Spinal cord (tissue), 10 donors: ENCODE data around the gene TM9SF4. TPM values are rescaled to one million over a fixed set of nuclear protein-coding genes. Genes with fewer than 3 reads are reported as not detected.
A peak's percentile ranks its signal among the peaks of the same experiment; 100 is the strongest.
"Not testable (repeated sequence)": the region's sequence is repeated elsewhere in the genome, so short reads cannot be mapped to it uniquely, and the experiment has no call there.

ENCODE experiments used
- DNase-seq, 6 donors: peaks; one replicate each; pipeline versions ENCODE4 v3.0.0 to v3.0.0-alpha.2; 2013 to 2015; ENCODE audit warnings: low spot score in 6 of 6, low read depth in 4 of 6
- H3K27ac ChIP-seq: one replicate; pipeline ENCODE4 v1.5.1; 2013; ENCODE audit warnings: low read depth, low read length, control low read depth
- H3K27me3 ChIP-seq: one replicate; pipeline ENCODE4 v1.6.1; 2013; ENCODE audit warnings: low read length; ENCODE audit not compliant: control insufficient read depth, insufficient read depth
- H3K36me3 ChIP-seq: one replicate; pipeline ENCODE4 v1.6.1; 2013; ENCODE audit warnings: low read length; ENCODE audit not compliant: control insufficient read depth, insufficient read depth
- H3K4me1 ChIP-seq: one replicate; pipeline ENCODE4 v1.6.1; 2013; ENCODE audit warnings: low read length; ENCODE audit not compliant: control insufficient read depth, insufficient read depth
- H3K4me3 ChIP-seq: one replicate; pipeline ENCODE4 v1.5.1; 2013; ENCODE audit warnings: low read depth, low read length, control low read depth
- H3K9me3 ChIP-seq: one replicate; pipeline ENCODE4 v1.6.1; 2013; ENCODE audit warnings: low read length; ENCODE audit not compliant: control insufficient read depth, insufficient read depth
- WGBS: methylation state at CpG from one replicate; pipeline ENCODE4 v1.1.5; 2013; ENCODE audit warnings: missing lambda C conversion rate; ENCODE audit not compliant: insufficient coverage; 5-methylcytosine and 5-hydroxymethylcytosine counted together
- polyA plus RNA-seq, 2 donors: library from polyadenylated mRNA; unstranded; fragments of 120-200 nt; gene quantifications; one replicate each; pipeline ENCODE4 v1.2.1, GENCODE V29; 2013; ENCODE audit not compliant: insufficient read length in 2 of 2
- total RNA-seq, 2 donors: library from RNA; depleted of rRNA in 1 of 2; stranded (reverse); fragments of 120-200 nt in 1 of 2; fragments of >200 nt in 1 of 2; gene quantifications; one replicate each; pipeline versions ENCODE4 v1.2.3 to v1.2.4, GENCODE V29; 2013 to 2014
- donor health status: healthy.

TM9SF4 gene
- total and polyA plus RNA-seq, 4 donors: 33.2 to 65.9 (median 49.1) TPM

DNA sequence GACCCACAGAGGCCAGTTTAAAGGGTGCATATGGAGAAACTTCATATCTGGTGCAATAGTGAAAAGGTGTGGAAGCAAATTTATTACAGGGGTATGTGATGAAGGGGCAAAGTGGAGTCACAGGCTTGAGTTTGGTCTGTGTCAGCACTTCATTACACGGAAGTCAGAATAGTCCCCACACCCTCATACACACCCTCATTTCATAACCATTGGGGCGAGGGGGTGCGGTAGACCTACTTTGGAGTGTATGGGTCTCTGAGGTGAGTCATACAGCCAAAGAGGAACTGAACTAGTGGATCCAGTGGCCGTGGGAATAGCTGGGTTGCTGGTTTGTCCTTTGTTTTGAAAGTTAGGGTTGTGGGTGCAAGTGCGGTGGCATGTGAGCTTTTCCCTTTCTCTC is 3.3 kb downstream of the TM9SF4 start:
- no peak overlapping the region for H3K27ac ChIP-seq
- H3K4me1 ChIP-seq: peaks cover 16% of the 10 kb centered on the region
- H3K27me3 ChIP-seq: no peaks in the 10 kb centered on the region
- H3K9me3 ChIP-seq: no peaks in the 10 kb centered on the region
- H3K36me3 ChIP-seq: peaks cover 3% of the 10 kb centered on the region
- DNase-seq: no peak
- H3K4me3 ChIP-seq: no peak overlapping the region
- WGBS: 57% methylated on average over 1 of the region's 5 CpGs

DNA sequence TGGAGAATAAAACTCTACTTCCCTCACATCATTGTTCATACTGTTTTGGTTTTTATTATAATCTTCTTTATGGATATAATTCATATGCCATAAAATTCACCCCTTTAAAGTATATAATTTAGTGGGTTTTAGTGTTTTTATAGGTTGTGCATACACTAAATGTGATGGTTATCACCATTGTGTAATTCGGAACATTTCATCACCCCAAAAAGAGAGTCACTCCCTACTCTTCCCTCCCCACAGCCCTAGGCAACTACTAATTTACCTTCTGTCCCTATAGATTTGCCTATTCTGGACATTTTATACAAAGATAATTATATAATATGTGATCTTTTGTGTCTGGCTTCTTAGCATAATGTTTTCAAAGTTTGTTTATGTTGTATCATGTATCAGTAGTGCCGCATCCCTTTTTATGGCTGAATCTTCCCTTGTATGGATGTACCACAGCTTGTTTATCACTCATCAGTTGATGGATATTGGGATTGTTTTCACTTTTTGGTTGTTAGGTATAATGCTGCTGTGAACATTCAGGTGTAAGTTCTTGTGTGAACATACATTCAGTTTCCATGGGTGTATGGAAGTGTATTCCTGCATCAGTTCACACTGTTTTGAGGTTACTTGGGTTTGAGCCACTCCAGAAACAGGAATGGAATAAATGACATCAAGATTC is 4.2 kb downstream of the TM9SF4 start:
- Histone ChIP-seq H3K4me1 (peaks cover 16% of the 10 kb centered on the region), H3K4me3 (no peak overlapping the region), H3K36me3 (peaks cover 3% of the 10 kb centered on the region), H3K27ac (no peak overlapping the region), H3K27me3 (no peaks in the 10 kb centered on the region), H3K9me3 (no peaks in the 10 kb centered on the region)
- no CpG with 5 or more reads among the region's 2 CpGs for WGBS
- DNase-seq: no peak

DNA sequence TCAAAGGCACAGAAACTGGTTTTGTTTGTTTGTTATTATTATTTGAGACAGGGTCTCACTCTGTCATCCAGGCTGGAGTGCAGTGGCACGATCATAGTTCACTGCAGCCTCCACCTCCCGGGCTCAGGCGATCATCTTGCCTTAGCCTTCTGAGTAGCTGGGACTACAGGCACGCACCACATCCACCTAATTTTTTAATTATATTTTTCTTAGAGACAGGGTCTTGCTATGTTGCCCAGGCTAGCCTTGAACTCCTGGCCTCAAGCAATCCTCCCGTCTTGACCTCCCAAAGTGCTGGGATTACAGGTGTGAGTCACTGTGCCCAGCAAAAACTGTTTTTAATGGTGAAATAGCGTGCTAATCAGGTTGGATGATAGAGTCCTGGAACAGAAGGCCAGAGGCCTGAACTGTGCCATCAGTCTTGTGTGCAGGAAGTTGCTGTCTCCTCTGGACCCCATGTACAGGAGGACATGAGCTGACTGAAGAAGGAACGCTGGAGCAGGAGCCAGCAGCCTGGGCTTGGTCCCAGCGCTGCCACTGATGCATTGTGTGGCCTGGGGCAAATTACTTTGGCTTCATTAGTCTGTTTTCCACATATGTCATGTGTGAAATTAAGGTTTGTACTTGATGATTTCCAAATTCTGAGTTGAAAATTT is 4.9 kb downstream of the TM9SF4 start:
- Histone ChIP-seq H3K36me3 (peaks cover 3% of the 10 kb centered on the region), H3K4me3 (no peak overlapping the region), H3K4me1 (peaks cover 16% of the 10 kb centered on the region), H3K27me3 (no peaks in the 10 kb centered on the region), H3K9me3 (no peaks in the 10 kb centered on the region), H3K27ac (no peak overlapping the region)
- peak in 2 of 6 donors; percentile 11 to 49 for DNase-seq
- 69% methylated on average over 4 of the region's 8 CpGs for WGBS

DNA sequence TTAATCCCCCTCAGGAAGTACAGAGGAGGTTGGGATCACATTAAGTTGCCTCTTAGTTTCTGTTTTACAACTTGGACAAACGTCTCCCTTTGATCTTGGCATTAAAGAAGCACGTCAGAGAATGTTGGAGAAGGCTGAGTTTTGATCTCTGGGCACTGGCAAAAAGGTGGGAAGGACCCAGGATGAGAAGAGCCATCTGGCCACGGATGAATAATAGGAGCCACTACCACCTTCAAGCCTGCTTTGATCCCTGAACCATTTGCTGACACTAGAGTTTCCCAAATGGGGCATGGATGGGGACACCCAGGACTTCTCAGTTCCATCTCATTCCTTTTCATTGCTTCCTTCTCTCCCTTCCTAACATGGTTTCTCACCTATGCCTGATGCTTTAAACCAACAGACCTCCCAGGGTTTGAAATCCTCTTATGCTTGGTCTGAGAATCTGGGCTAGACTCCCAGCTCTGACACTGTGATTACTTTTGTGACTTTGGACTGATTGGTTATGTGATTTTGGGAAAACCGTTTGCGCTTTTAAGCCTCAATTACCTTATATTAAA is 5.8 kb downstream of the TM9SF4 start:
- Histone ChIP-seq H3K27ac (no peak overlapping the region), H3K36me3 (peaks cover 3% of the 10 kb centered on the region)

DNA sequence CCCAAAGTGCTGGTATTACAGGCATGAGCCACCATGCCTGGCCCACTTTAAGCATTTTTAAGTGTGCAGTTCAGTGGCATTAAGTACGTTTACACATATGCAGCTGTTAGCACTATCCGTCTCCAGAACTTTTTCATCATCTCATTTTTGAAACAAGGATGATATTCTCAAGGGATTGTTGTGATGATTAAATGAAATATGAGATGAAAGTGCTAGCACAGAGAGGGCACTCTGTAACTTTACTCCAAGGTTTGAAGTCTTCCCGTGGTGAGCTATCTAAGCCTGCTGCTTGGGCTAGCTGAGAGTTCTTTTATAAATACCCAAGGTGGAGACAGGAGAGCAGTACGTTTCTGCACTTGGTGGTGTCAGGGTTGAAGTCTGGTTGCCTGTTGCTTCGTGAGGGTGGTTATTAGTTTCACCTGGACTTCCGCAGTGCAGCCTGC is 6.6 kb downstream of the TM9SF4 start:
- Histone ChIP-seq H3K4me1 (peaks cover 6% of the 10 kb centered on the region), H3K9me3 (peaks cover 2% of the 10 kb centered on the region), H3K27me3 (no peaks in the 10 kb centered on the region), H3K36me3 (peaks cover 3% of the 10 kb centered on the region), H3K27ac (no peak overlapping the region), H3K4me3 (no peak overlapping the region)
- DNase-seq: no peak
- WGBS: 33% methylated on average over 2 of the region's 6 CpGs

More for the DNA sequence above, 5.8 kb downstream of the TM9SF4 start:
- Histone ChIP-seq H3K27me3 (no peaks in the 10 kb centered on the region), H3K9me3 (peaks cover under 1% of the 10 kb centered on the region), H3K4me1 (peaks cover 11% of the 10 kb centered on the region), H3K4me3 (no peak overlapping the region)
- DNase-seq: no peak
- 51% methylated on average over 3 of the region's 5 CpGs for WGBS

DNA sequence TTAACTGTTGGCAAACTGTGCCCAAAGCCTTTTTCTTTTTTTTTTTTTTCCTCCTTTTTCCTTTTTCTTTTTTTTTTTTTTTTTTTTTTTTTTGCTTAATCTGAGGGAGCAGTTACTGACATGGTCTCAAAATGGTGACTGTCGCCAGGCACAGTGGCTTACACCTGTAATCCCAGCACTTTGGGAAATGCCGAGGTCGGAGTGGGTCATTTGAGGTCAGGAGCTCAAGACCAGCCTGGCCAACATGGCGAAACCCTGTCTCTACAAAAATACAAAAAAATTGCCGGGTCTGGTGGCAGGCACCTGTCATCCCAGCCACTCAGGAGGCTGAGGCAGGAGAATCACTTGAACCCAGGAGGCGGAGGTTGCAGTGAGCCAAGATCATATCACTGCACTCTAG is 7.3 kb downstream of the TM9SF4 start:
- WGBS: 86% methylated on average over 6 of the region's 6 CpGs
- not testable (repeated sequence) for H3K27ac ChIP-seq, H3K4me3 ChIP-seq, H3K9me3 ChIP-seq, H3K27me3 ChIP-seq, H3K4me1 ChIP-seq, DNase-seq, H3K36me3 ChIP-seq

- not testable (repeated sequence) for H3K4me1 ChIP-seq, H3K27ac ChIP-seq, H3K27me3 ChIP-seq, H3K36me3 ChIP-seq, H3K4me3 ChIP-seq, H3K9me3 ChIP-seq, DNase-seq
- 100% methylated on average over 1 of the region's 5 CpGs for WGBS
Observed at GRCh38 chr20:32118427-32118826, 8.9 kb downstream of the TM9SF4 start.

GRCh38 chr20:32119734-32120133 is 10.2 kb downstream of the TM9SF4 start:
- peaks cover 2% of the 10 kb centered on the region for H3K36me3 ChIP-seq
- H3K27me3 ChIP-seq: no peaks in the 10 kb centered on the region
- WGBS: no CpG with 5 or more reads among the region's 2 CpGs
- H3K9me3 ChIP-seq: peaks cover 2% of the 10 kb centered on the region
- no peak overlapping the region for H3K27ac ChIP-seq
- no peak overlapping the region for H3K4me3 ChIP-seq
- DNase-seq: no peak
- peaks cover under 1% of the 10 kb centered on the region for H3K4me1 ChIP-seq

GRCh38 chr20:32121908-32122307 is 12.4 kb downstream of the TM9SF4 start:
- not testable (repeated sequence) for H3K4me3 ChIP-seq, DNase-seq
- WGBS: no CpG with 5 or more reads among the region's 31 CpGs

DNA sequence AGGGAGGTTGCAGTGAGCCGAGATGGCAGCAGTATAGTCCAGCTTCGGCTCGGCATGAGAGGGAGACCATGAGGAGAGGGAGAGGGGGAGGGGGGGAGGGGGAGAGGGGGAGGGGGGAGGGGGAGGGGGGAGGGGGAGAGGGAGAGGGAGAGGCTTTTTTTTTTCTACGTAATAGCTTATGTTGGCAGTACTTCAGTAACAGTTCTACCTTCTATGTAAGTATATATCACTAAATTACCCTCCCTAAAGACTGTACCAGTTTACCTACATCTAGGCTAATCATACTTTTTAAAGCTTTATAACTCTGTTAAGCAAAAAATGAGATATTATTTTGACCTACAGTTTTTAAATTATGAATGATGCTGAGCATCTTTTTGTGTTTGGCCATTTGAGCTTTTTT is 13.6 kb downstream of the TM9SF4 start:
- DNase-seq: no peak
- H3K36me3 ChIP-seq: peaks cover 2% of the 10 kb centered on the region
- WGBS: no CpG with 5 or more reads among the region's 4 CpGs
- H3K9me3 ChIP-seq: peaks cover 2% of the 10 kb centered on the region
- H3K27me3 ChIP-seq: no peaks in the 10 kb centered on the region
- H3K27ac ChIP-seq: no peak overlapping the region
- no peaks in the 10 kb centered on the region for H3K4me1 ChIP-seq
- no peak overlapping the region for H3K4me3 ChIP-seq

More at GRCh38 chr20:32121908-32122307, 12.4 kb downstream of the TM9SF4 start:
- H3K9me3 ChIP-seq, H3K27ac ChIP-seq, H3K4me1 ChIP-seq, H3K36me3 ChIP-seq, H3K27me3 ChIP-seq: not testable (repeated sequence)
